Activated CD8-positive, alpha-beta memory T cell treated with anti-CD3 and anti-CD28 coated beads, Interleukin-2, amount 10 ng/mL, durations not matched to agents 7 days and 5 days (primary cell): ENCODE data around the gene DCDC2. TPM values are rescaled to one million over a fixed set of nuclear protein-coding genes. Genes with fewer than 3 reads are reported as not detected.
"Not testable (repeated sequence)": the region's sequence is repeated elsewhere in the genome, so short reads cannot be mapped to it uniquely, and the experiment has no call there.

Source experiments
- ATAC-seq: fragments of 150-1000 bp; cut with Tn5 transposase; one replicate; pipeline ENCODE4 v1.10.0; 2021; ENCODE audit warnings: moderate library complexity
- CTCF ChIA-PET: fragments of 350-600 bp; sonication (Branson Sonifier 250); formaldehyde crosslinking; loops from one replicate; lab custom pipeline; 2021; ENCODE audit warnings: antibody characterized with exemption; lab: Charles Lee
- DNase-seq: peaks from one replicate; pipeline ENCODE4 v3.0.0-alpha.2; 2020
- H3K27ac Mint-ChIP-seq: one replicate; pipeline ENCODE4 v1.8.0; 2021; ENCODE audit warnings: mild to moderate bottlenecking, mixed read lengths
- H3K27me3 Mint-ChIP-seq: one replicate; pipeline ENCODE4 v1.8.0; 2021; ENCODE audit warnings: mixed read lengths
- H3K36me3 Mint-ChIP-seq: one replicate; pipeline ENCODE4 v1.8.0; 2021; ENCODE audit warnings: mild to moderate bottlenecking, mixed read lengths
- H3K4me1 Mint-ChIP-seq: one replicate; pipeline ENCODE4 v1.8.0; 2021; ENCODE audit warnings: mixed read lengths
- H3K4me3 Mint-ChIP-seq: one replicate; pipeline ENCODE4 v1.8.0; 2021; ENCODE audit warnings: mild to moderate bottlenecking, moderate library complexity, mixed read lengths
- H3K9me3 Mint-ChIP-seq: one replicate; pipeline ENCODE4 v1.8.0; 2022; ENCODE audit warnings: low read depth, mixed read lengths
- total RNA-seq, 2 experiments: library from RNA; stranded (reverse); gene quantifications; one replicate each; pipeline ENCODE4 v1.2.3, GENCODE V29; 2021

DCDC2 gene
- total RNA-seq, 2 experiments from 2014 or later = not detected

DNA sequence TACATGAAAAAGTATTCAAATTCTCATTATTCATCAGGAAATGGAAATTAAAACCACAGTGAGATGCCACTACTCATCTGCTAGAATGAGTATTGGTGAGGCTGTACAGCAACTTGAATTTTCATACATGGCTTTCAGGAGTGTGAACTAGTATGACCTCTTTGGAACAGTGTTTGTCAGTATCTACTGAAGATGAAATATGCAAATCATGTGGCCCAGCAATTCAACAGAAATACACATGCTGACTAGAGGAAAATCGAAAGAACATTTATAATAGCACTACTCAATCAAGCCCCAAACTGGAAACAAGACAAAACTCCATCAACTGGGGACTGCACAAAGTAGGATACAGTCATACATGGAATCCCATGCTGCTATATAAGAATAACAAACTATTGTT, 102.2 kb downstream of the DCDC2 start:
- Mint-ChIP-seq H3K27me3 (peaks cover 2% of the 10 kb centered on the region), H3K9me3 (no peaks in the 10 kb centered on the region), H3K4me3 (no peak overlapping the region), H3K4me1 (peaks cover 1% of the 10 kb centered on the region), H3K27ac (no peak overlapping the region), H3K36me3 (no peaks in the 10 kb centered on the region)
- CTCF ChIA-PET = interaction anchor here (0.8 kb wide), 1 partner anchor 325 kb away, joined by 3 read pairs; no protein-coding TSS in a partner anchor
- no peak for DNase-seq
- peak; percentile 27 for ATAC-seq

DNA sequence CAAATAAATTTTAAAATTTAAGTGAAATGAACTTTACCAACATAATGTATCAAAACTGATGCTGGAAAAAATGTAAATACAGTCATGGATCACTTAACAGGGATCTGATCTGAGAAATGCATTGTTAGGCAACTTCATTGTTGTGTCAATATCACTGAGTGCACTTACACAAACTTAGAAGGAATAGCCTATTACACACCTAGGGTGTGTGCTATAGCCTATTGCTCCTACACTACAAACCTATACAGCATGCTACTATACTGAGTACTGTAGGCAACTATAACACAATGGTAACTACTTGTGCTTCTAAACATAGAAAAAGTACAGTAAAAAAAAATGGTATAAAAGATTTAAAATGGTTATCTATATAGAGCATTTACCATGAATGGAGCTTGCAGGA, 104.5 kb downstream of the DCDC2 start:
- CTCF ChIA-PET = no interaction called here
- no peaks in the 10 kb centered on the region for H3K36me3 Mint-ChIP-seq

GRCh38 chr6:24252280-24252679, 105.6 kb downstream of the DCDC2 start:
- DNase-seq = no peak
- no peak overlapping the region for H3K27ac Mint-ChIP-seq
- ATAC-seq = no peak
- no peaks in the 10 kb centered on the region for H3K9me3 Mint-ChIP-seq
- peaks cover 1% of the 10 kb centered on the region for H3K4me1 Mint-ChIP-seq
- CTCF ChIA-PET = interaction anchor here (0.5 kb wide), 1 partner anchor 33 kb away, joined by 4 read pairs; no protein-coding TSS in a partner anchor
- no peaks in the 10 kb centered on the region for H3K36me3 Mint-ChIP-seq
- peaks cover 2% of the 10 kb centered on the region for H3K27me3 Mint-ChIP-seq
- no peak overlapping the region for H3K4me3 Mint-ChIP-seq

More for the DNA sequence above, 104.5 kb downstream of the DCDC2 start:
- Mint-ChIP-seq H3K4me1 (peaks cover 1% of the 10 kb centered on the region), H3K4me3 (no peak overlapping the region), H3K27me3 (peaks cover 2% of the 10 kb centered on the region), H3K9me3 (no peaks in the 10 kb centered on the region), H3K27ac (no peak overlapping the region)
- no peak for DNase-seq
- no peak for ATAC-seq

GRCh38 chr6:24251339-24251738, 106.5 kb downstream of the DCDC2 start:
- Mint-ChIP-seq H3K4me1 (peaks cover 1% of the 10 kb centered on the region), H3K4me3 (no peak overlapping the region), H3K36me3 (no peaks in the 10 kb centered on the region), H3K27ac (no peak overlapping the region), H3K9me3 (no peaks in the 10 kb centered on the region), H3K27me3 (peaks cover 2% of the 10 kb centered on the region)
- no peak for DNase-seq
- ATAC-seq = no peak
- CTCF ChIA-PET = no interaction called here

GRCh38 chr6:24249926-24250325, 107.9 kb downstream of the DCDC2 start:
- CTCF ChIA-PET = no interaction called here
- no peak overlapping the region for H3K27ac Mint-ChIP-seq
- H3K9me3 Mint-ChIP-seq = no peaks in the 10 kb centered on the region
- no peak for DNase-seq
- H3K4me3 Mint-ChIP-seq = no peak overlapping the region
- H3K4me1 Mint-ChIP-seq = no peaks in the 10 kb centered on the region
- no peaks in the 10 kb centered on the region for H3K36me3 Mint-ChIP-seq
- H3K27me3 Mint-ChIP-seq = peaks cover 2% of the 10 kb centered on the region
- no peak for ATAC-seq

- no peak for DNase-seq
- no peak overlapping the region for H3K27ac Mint-ChIP-seq
- no peak for ATAC-seq
- H3K4me1 Mint-ChIP-seq = no peaks in the 10 kb centered on the region
- no peaks in the 10 kb centered on the region for H3K9me3 Mint-ChIP-seq
- H3K36me3 Mint-ChIP-seq = no peaks in the 10 kb centered on the region
- peaks cover 3% of the 10 kb centered on the region for H3K27me3 Mint-ChIP-seq
- CTCF ChIA-PET = no interaction called here
- H3K4me3 Mint-ChIP-seq = no peak overlapping the region
Measured at GRCh38 chr6:24245275-24245674, 112.6 kb downstream of the DCDC2 start.

DNA sequence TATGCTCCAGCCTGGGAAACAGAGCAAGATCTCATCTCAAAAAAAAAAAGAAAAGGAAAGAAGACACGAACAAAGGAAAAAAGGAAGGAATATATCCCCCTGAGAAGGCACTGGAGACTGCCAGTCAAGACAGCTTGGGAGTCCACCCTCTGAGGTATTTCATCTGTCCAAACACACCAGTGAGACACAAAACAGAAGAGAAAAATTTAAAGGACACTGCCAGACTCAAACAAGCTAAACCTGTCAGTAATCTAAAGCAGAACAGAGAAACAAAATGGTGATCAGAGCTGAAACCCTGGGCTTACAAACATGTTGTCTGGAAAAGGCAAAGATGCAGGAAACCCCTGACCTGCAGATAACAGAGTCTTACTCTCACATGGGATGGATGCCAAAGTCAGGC, 114.9 kb downstream of the DCDC2 start:
- no peak for DNase-seq
- H3K4me1 Mint-ChIP-seq = no peaks in the 10 kb centered on the region
- CTCF ChIA-PET = no interaction called here
- peaks cover 3% of the 10 kb centered on the region for H3K27me3 Mint-ChIP-seq
- no peaks in the 10 kb centered on the region for H3K36me3 Mint-ChIP-seq
- H3K4me3 Mint-ChIP-seq = no peak overlapping the region
- ATAC-seq = no peak
- H3K27ac Mint-ChIP-seq = no peak overlapping the region
- H3K9me3 Mint-ChIP-seq = no peaks in the 10 kb centered on the region

GRCh38 chr6:24241779-24242178, 116.1 kb downstream of the DCDC2 start:
- DNase-seq, H3K4me1 Mint-ChIP-seq, CTCF ChIA-PET, H3K9me3 Mint-ChIP-seq, H3K4me3 Mint-ChIP-seq, H3K27me3 Mint-ChIP-seq, H3K27ac Mint-ChIP-seq, H3K36me3 Mint-ChIP-seq, ATAC-seq: not testable (repeated sequence)

DNA sequence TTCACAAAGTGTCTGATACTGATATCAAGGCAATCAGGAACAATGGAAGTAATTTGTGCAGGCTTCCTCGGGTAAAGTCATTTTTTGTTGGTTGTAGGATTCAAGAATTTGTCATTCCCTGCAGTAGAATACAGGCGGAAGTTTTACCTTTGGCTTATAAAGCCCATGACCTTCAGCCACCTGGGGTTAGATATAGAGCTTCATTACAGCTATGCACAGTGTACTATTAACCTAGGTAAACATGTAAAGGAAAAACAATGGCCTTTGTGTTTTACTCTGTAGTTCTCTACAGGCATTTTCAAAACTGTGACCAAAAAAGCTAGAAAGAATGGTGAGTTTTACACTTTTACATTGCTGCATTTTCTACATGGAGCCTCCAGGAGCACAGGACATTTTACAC, 116.9 kb downstream of the DCDC2 start:
- H3K36me3 Mint-ChIP-seq = no peaks in the 10 kb centered on the region
- no peaks in the 10 kb centered on the region for H3K4me1 Mint-ChIP-seq
- DNase-seq (no peak), ATAC-seq (no peak)
- H3K27me3 Mint-ChIP-seq = peaks cover 3% of the 10 kb centered on the region
- H3K27ac Mint-ChIP-seq = no peak overlapping the region
- no peak overlapping the region for H3K4me3 Mint-ChIP-seq
- H3K9me3 Mint-ChIP-seq = peaks cover 4% of the 10 kb centered on the region
- CTCF ChIA-PET = no interaction called here

DNA sequence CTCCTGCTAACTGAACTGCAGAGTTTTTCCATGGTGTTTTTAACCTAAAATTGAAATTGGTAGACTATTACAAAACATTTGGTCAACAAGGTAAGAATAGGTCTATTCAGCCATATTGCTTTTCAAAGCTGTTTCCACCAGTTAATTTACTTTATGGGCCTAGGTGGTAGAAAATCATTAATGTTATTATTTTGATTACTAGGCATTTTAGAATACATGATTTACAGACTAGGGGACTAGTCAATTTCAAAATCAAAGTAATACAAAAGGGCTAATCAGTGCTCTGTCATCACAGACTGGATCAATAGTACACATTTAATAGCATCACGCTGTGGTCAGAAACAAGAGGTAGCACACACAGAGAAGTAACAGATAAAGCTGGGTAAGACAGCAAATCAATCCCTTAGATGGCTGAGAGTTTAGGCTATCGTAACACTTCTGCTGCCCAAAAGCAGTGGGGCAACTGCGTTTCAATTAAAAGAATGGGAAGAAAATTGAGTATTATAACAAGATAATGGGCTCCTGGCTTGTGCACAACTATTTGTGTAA, 117.4 kb downstream of the DCDC2 start:
- DNase-seq = no peak
- Mint-ChIP-seq H3K36me3 (no peaks in the 10 kb centered on the region), H3K27me3 (peaks cover 5% of the 10 kb centered on the region), H3K4me3 (no peak overlapping the region), H3K27ac (no peak overlapping the region), H3K9me3 (peaks cover 4% of the 10 kb centered on the region), H3K4me1 (no peaks in the 10 kb centered on the region)
- no peak for ATAC-seq
- CTCF ChIA-PET = no interaction called here

GRCh38 chr6:24238700-24239099, 119.2 kb downstream of the DCDC2 start:
- H3K4me3 Mint-ChIP-seq = no peak overlapping the region
- H3K27me3 Mint-ChIP-seq = peaks cover 12% of the 10 kb centered on the region
- no peaks in the 10 kb centered on the region for H3K36me3 Mint-ChIP-seq
- no peak for ATAC-seq
- no peak for DNase-seq
- H3K4me1 Mint-ChIP-seq = no peaks in the 10 kb centered on the region
- CTCF ChIA-PET = no interaction called here
- no peak overlapping the region for H3K27ac Mint-ChIP-seq
- peaks cover 4% of the 10 kb centered on the region for H3K9me3 Mint-ChIP-seq

DNA sequence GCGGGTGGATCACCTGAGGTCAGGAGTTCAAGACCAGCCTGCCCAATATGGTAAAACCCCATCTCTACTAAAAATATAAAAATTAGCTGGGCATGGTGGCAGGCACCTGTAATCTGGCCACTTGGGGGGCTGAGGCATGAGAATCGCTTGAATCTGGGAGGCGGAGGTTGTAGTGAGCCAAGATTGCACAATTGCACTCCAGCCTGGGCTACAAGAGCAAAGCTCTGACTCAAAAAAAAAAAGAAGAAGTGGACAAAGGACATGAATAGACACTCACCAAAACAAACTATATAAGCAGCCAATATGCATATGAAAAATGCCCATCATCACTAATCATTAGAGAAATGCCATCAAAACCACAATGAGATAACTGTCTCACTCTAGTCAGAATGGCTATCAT, 121.1 kb downstream of the DCDC2 start:
- ATAC-seq, H3K4me1 Mint-ChIP-seq, H3K4me3 Mint-ChIP-seq, H3K36me3 Mint-ChIP-seq, H3K27ac Mint-ChIP-seq, CTCF ChIA-PET, DNase-seq, H3K9me3 Mint-ChIP-seq: not testable (repeated sequence)
- peaks cover 15% of the 10 kb centered on the region for H3K27me3 Mint-ChIP-seq

DNA sequence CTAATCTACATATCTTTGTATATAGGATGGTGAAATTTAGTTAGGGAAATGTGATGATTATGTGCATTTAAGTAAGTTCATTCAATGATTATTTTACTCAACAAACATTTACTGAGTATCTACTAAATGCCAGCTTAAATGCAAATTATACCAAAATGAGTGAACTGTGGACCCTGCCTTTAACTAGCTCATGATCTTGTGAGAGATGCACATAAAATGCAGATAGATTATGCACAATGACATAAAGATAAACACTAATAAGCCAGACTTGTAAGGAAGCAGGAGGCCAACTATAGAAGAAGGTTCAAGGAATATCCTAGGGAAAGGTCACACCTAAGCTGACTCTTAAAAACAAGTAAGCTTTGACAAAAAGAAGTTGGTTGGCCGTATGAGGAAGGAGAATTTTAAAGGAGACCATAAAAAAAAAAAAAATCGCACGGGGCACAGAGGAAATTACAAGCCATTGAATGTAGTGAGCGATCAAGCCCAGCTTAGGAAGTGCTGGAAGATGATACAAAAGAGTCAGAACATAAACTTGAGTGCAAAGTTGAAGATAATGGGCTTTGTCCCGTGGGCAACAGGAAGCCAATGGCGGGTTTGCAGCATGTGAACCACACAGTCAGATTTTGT, 123.9 kb downstream of the DCDC2 start:
- H3K9me3 Mint-ChIP-seq = peaks cover 4% of the 10 kb centered on the region
- H3K36me3 Mint-ChIP-seq = no peaks in the 10 kb centered on the region
- H3K4me1 Mint-ChIP-seq = peaks cover 5% of the 10 kb centered on the region
- H3K4me3 Mint-ChIP-seq = no peak overlapping the region
- DNase-seq (no peak), ATAC-seq (no peak)
- no peak overlapping the region for H3K27ac Mint-ChIP-seq
- CTCF ChIA-PET = interaction anchor here (1.3 to 2.3 kb wide), 2 partner anchors 10 kb away, joined by 3 to 7 read pairs; no protein-coding TSS in a partner anchor
- H3K27me3 Mint-ChIP-seq = peaks cover 18% of the 10 kb centered on the region

- ATAC-seq = no peak
- CTCF ChIA-PET = no interaction called here
- Mint-ChIP-seq H3K36me3 (no peaks in the 10 kb centered on the region), H3K9me3 (no peaks in the 10 kb centered on the region), H3K4me1 (peaks cover 5% of the 10 kb centered on the region), H3K27ac (no peak overlapping the region), H3K27me3 (peaks cover 24% of the 10 kb centered on the region), H3K4me3 (no peak overlapping the region)
- DNase-seq = no peak
Measured at GRCh38 chr6:24231438-24231977, 126.4 kb downstream of the DCDC2 start.
